Measurements from ENCODE around the gene MCC.

MCC gene

GRCh38 chr5:113064806-113065205, 423.4 kb downstream of the MCC start:
- DNase-seq (ENCODE audit: low spot score) = no peak
- no peak for TF ChIP-seq CTCF (IDR thresholded peaks at IDR 0.05; ENCODE audit: borderline replicate concordance, control extremely low read depth, extremely low read depth, insufficient read depth, missing control alignments)
- in situ Hi-C loops (cut with MboI; ENCODE audit: low sequenced_read_pairs, unreplicated experiment) = no loop called here

- in situ Hi-C loops (cut with MboI; ENCODE audit: low sequenced_read_pairs, unreplicated experiment) = no loop called here
- no peak for DNase-seq (ENCODE audit: low spot score)
- TF ChIP-seq CTCF (IDR thresholded peaks at IDR 0.05; ENCODE audit: borderline replicate concordance, control extremely low read depth, extremely low read depth, insufficient read depth, missing control alignments) = no peak
These were observed 424.3 kb downstream of the MCC start for GRCh38 chr5:113063927-113064326.

GRCh38 chr5:113062869-113063508, 425.3 kb downstream of the MCC start:
- in situ Hi-C loops (cut with MboI; ENCODE audit: low sequenced_read_pairs, unreplicated experiment) = no loop called here
- TF ChIP-seq CTCF (IDR thresholded peaks at IDR 0.05; ENCODE audit: borderline replicate concordance, control extremely low read depth, extremely low read depth, insufficient read depth, missing control alignments) = no peak
- DNase-seq (ENCODE audit: low spot score) = no peak

GRCh38 chr5:113061846-113062780, 426.1 kb downstream of the MCC start:
- in situ Hi-C loops (cut with MboI; ENCODE audit: low sequenced_read_pairs, unreplicated experiment) = no loop called here
- DNase-seq (ENCODE audit: low spot score) = no peak
- TF ChIP-seq CTCF (IDR thresholded peaks at IDR 0.05; ENCODE audit: borderline replicate concordance, control extremely low read depth, extremely low read depth, insufficient read depth, missing control alignments) = no peak

- TF ChIP-seq CTCF (IDR thresholded peaks at IDR 0.05; ENCODE audit: borderline replicate concordance, control extremely low read depth, extremely low read depth, insufficient read depth, missing control alignments) = no peak
- in situ Hi-C loops (cut with MboI; ENCODE audit: low sequenced_read_pairs, unreplicated experiment) = no loop called here
- no peak for DNase-seq (ENCODE audit: low spot score)
These were observed 427.7 kb downstream of the MCC start for GRCh38 chr5:113060408-113061025.

GRCh38 chr5:113059232-113060040, 428.8 kb downstream of the MCC start:
- no peak for DNase-seq (ENCODE audit: low spot score)
- no peak for TF ChIP-seq CTCF (IDR thresholded peaks at IDR 0.05; ENCODE audit: borderline replicate concordance, control extremely low read depth, extremely low read depth, insufficient read depth, missing control alignments)
- in situ Hi-C loops (cut with MboI; ENCODE audit: low sequenced_read_pairs, unreplicated experiment) = no loop called here

Data from GM13976 (cell line).